Measurements from ENCODE around the gene TMEM141. TPM values are rescaled to one million over a fixed set of nuclear protein-coding genes. Genes with fewer than 3 reads are reported as not detected.

The TMEM141 gene
- total and polyA plus RNA-seq, 2 of the 8 experiments (the other 6 are each of a cell fraction or from before 2014, with no cell fraction given) = 51.1 to 137 TPM

- no peak overlapping the region for H3K9ac ChIP-seq (replicated peaks in 1 of 4; ENCODE audit: extremely low read depth in 1 of 4, low read depth in 3 of 4, low read length in 3 of 4)
These were observed 46.2 kb downstream of the TMEM141 start for GRCh38 chr9:136837146-136837855.

More at GRCh38 chr9:136837146-136837855, 46.2 kb downstream of the TMEM141 start:
- Histone ChIP-seq H3K36me3 (ENCODE audit: control insufficient read depth in 2 of 4, insufficient read depth in 4 of 4, low read length in 3 of 4) (peaks cover 0 to 29% (median 4%) of the 10 kb centered on the region in 4 experiments; a peak in 3 of 8 replicates), H3K9me3 (ENCODE audit: insufficient read depth in 2 of 2, low read depth in 1 of 2, low read length in 1 of 2) (no peaks in the 10 kb centered on the region), H2BK120ac (replicated peaks; ENCODE audit: low read depth, low read length) (no peak overlapping the region), H3K56ac (replicated peaks; ENCODE audit: insufficient read length, low read depth, low read length) (no peak overlapping the region), H3K79me1 (ENCODE audit: low read depth, low read length) (no peaks in the 10 kb centered on the region), H4K91ac (replicated peaks; ENCODE audit: insufficient read length, low read length) (no peak overlapping the region), H3K23me2 (ENCODE audit: low read depth, low read length) (no peaks in the 10 kb centered on the region), H3K27me3 (replicated peaks in 1 of 4; ENCODE audit: control insufficient read depth in 3 of 4, extremely low read depth in 1 of 4, insufficient read depth in 3 of 4, low read length in 3 of 4) (no peaks in the 10 kb centered on the region), H3K4ac (replicated peaks; ENCODE audit: insufficient read length, low read depth, low read length) (no peak overlapping the region), H2AK5ac (ENCODE audit: low read depth, low read length) (no peak overlapping the region), H3K4me2 (ENCODE audit: insufficient read depth in 1 of 2, low read depth in 2 of 2, low read length in 2 of 2) (no peak overlapping the region), H3K4me3 (ENCODE audit: extremely low read depth in 1 of 4, insufficient read depth in 2 of 4, low read depth in 3 of 4, low read length in 4 of 4) (no peak overlapping the region), H3K79me2 (ENCODE audit: control insufficient read depth in 1 of 2, insufficient read depth in 2 of 2, low read length in 2 of 2) (no peaks in the 10 kb centered on the region), H4K20me1 (replicated peaks in 1 of 2; ENCODE audit: control insufficient read depth in 1 of 2, insufficient read depth in 2 of 2, low read length in 2 of 2) (peaks cover 0 to 6% of the 10 kb centered on the region in 2 experiments), H2BK15ac (ENCODE audit: low read length) (no peak overlapping the region), H2BK5ac (ENCODE audit: low read depth, low read length) (no peak overlapping the region), H2AFZ (ENCODE audit: low read length) (no peak overlapping the region), H4K8ac (ENCODE audit: extremely low read depth, insufficient read depth, low read length) (no peak overlapping the region), H3K18ac (ENCODE audit: extremely low read depth, low read length) (no peak overlapping the region), H3K23ac (ENCODE audit: insufficient read length) (no peak overlapping the region), H3K4me1 (replicated peaks in 1 of 4; ENCODE audit: control insufficient read depth in 3 of 4, insufficient read depth in 4 of 4, low read length in 3 of 4) (peaks cover 5 to 21% (median 14%) of the 10 kb centered on the region in 4 experiments), H2BK20ac (ENCODE audit: low read length) (no peak overlapping the region), H4K5ac (ENCODE audit: insufficient read length, low read depth, low read length) (no peak overlapping the region), H3K14ac (ENCODE audit: insufficient read length) (no peak overlapping the region), H3K27ac (ENCODE audit: low read depth, low read length) (no peak overlapping the region), H2BK12ac (ENCODE audit: low read depth, low read length) (no peak overlapping the region)
- CTCF ChIA-PET (ENCODE audit: partially characterized antibody) = interaction anchor here (0.6 to 8.9 kb wide), 5 partner anchors 16 to 232 kb away, joined by 3 to 131 read pairs (median 4); no protein-coding TSS in a partner anchor
- no peak for TF ChIP-seq CHD2 (IDR thresholded peaks at IDR 0.05; ENCODE audit: low read length)
- TF ChIP-seq JUND (IDR thresholded peaks at IDR 0.05; ENCODE audit: low read length) = no peak
- TF ChIP-seq E2F6 (IDR thresholded peaks at IDR 0.05) = no peak
- no peak for TF ChIP-seq ATF3 (IDR thresholded peaks at IDR 0.05; ENCODE audit: insufficient read depth, low read depth, low read length)
- TF ChIP-seq CHD1 (IDR thresholded peaks at IDR 0.05; ENCODE audit: low read depth, low read length) = no peak
- TF ChIP-seq MAFK (IDR thresholded peaks at IDR 0.05; ENCODE audit: low read depth, low read length) = no peak
- TF ChIP-seq RXRA (IDR thresholded peaks at IDR 0.05; ENCODE audit: insufficient read depth, low read depth, low read length) = no peak
- WGBS, 2 experiments (ENCODE audit: extremely low coverage in 1 of 2, insufficient coverage in 1 of 2, insufficient read length in 1 of 2, insufficient replicate concordance in 2 of 2, low coverage in 1 of 2, low lambda C conversion rate in 2 of 2, missing lambda C conversion rate in 1 of 2) = 98% methylated on average over 9 of the region's 27 CpGs; no CpG with 5 or more reads in 1 of the 2 experiments
- no peak for DNase-seq (ENCODE audit: low read depth in 1 of 2, low spot score in 2 of 2)
- POLR2A ChIA-PET (ENCODE audit: partially characterized antibody) = interaction anchor here (0.7 to 20.5 kb wide), 7 partner anchors 9 to 107 kb away, joined by 3 to 248 read pairs (median 4); partner anchors contain the start of gene MAMDC4
- FAIRE-seq = no peak

All from H1 (cell line).